ENCODE results near the gene ADORA1. TPM values are rescaled to one million over a fixed set of nuclear protein-coding genes. Genes with fewer than 3 reads are reported as not detected.

ADORA1 gene
- total RNA-seq, 2 experiments from 2014 or later, result not detected

GRCh38 chr1:203085528-203086406, 41.8 kb upstream of the ADORA1 start, which contains the start of gene MYOG:
TSS of gene MYOG (minus strand) at chr1:203086012. CDS start at chr1:203085961, 51 bp downstream.
- POLR2A ChIA-PET, result no interaction called here
- Mint-ChIP-seq H3K9me3 (ENCODE audit: insufficient read depth) (no peaks in the 10 kb centered on the region), H3K4me3 (no peak within 1 kb of the TSS), H3K27ac (no peak within 1 kb of the TSS), H3K4me1 (ENCODE audit: low read depth) (no peaks in the 10 kb centered on the region), H3K36me3 (ENCODE audit: low read depth) (no peaks in the 10 kb centered on the region), H3K27me3 (ENCODE audit: low read depth) (peaks cover 5% of the 10 kb centered on the region)
- peak; percentile 14 for DNase-seq
- CTCF ChIA-PET, result interaction anchor here (1.4 kb wide), 1 partner anchor 9 kb away, joined by 3 read pairs; no protein-coding TSS in a partner anchor
- no peak for ATAC-seq

GRCh38 chr1:203086992-203087763, 40.3 kb upstream of the ADORA1 start:
- Mint-ChIP-seq H3K27me3 (ENCODE audit: low read depth) (peaks cover 7% of the 10 kb centered on the region), H3K4me1 (ENCODE audit: low read depth) (no peaks in the 10 kb centered on the region), H3K4me3 (no peak overlapping the region), H3K36me3 (ENCODE audit: low read depth) (no peaks in the 10 kb centered on the region), H3K27ac (no peak overlapping the region), H3K9me3 (ENCODE audit: insufficient read depth) (no peaks in the 10 kb centered on the region)
- ChIA-PET CTCF (no interaction called here), POLR2A (interaction anchor here (1.3 kb wide), 1 partner anchor 10 kb away, joined by 3 read pairs; no protein-coding TSS in a partner anchor)
- ATAC-seq, result no peak
- DNase-seq, result no peak

GRCh38 chr1:203088441-203088840, 39.1 kb upstream of the ADORA1 start:
- CTCF ChIA-PET, result interaction anchor here (0.6 kb wide), 1 partner anchor 14 kb away, joined by 3 read pairs; no protein-coding TSS in a partner anchor
- H3K9me3 Mint-ChIP-seq (ENCODE audit: insufficient read depth), result no peaks in the 10 kb centered on the region

GRCh38 chr1:203089001-203089650, 38.4 kb upstream of the ADORA1 start:
- Mint-ChIP-seq H3K4me3 (no peak overlapping the region), H3K27ac (no peak overlapping the region), H3K36me3 (ENCODE audit: low read depth) (no peaks in the 10 kb centered on the region), H3K27me3 (ENCODE audit: low read depth) (peaks cover 9% of the 10 kb centered on the region), H3K9me3 (ENCODE audit: insufficient read depth) (no peaks in the 10 kb centered on the region), H3K4me1 (ENCODE audit: low read depth) (no peaks in the 10 kb centered on the region)
- ChIA-PET POLR2A (no interaction called here), CTCF (interaction anchor here (0.9 kb wide), 1 partner anchor 50 kb away, joined by 5 read pairs; no protein-coding TSS in a partner anchor)
- DNase-seq (no peak), ATAC-seq (no peak)

More at GRCh38 chr1:203088441-203088840, 39.1 kb upstream of the ADORA1 start:
- POLR2A ChIA-PET, result interaction anchor here (0.6 kb wide), 1 partner anchor 55 kb away, joined by 3 read pairs; no protein-coding TSS in a partner anchor
- Mint-ChIP-seq H3K27ac (no peak overlapping the region), H3K4me1 (ENCODE audit: low read depth) (no peaks in the 10 kb centered on the region), H3K4me3 (no peak overlapping the region), H3K27me3 (ENCODE audit: low read depth) (peaks cover 9% of the 10 kb centered on the region), H3K36me3 (ENCODE audit: low read depth) (no peaks in the 10 kb centered on the region)
- no peak for DNase-seq
- ATAC-seq, result no peak

- Mint-ChIP-seq H3K27me3 (ENCODE audit: low read depth) (peaks cover 13% of the 10 kb centered on the region), H3K36me3 (ENCODE audit: low read depth) (no peaks in the 10 kb centered on the region), H3K4me3 (no peak overlapping the region), H3K27ac (no peak overlapping the region), H3K4me1 (ENCODE audit: low read depth) (no peaks in the 10 kb centered on the region), H3K9me3 (ENCODE audit: insufficient read depth) (peaks cover 1% of the 10 kb centered on the region)
- CTCF ChIA-PET, result interaction anchor here (0.9 kb wide), 1 partner anchor 50 kb away, joined by 5 read pairs; no protein-coding TSS in a partner anchor
- DNase-seq (no peak), ATAC-seq (no peak)
- POLR2A ChIA-PET, result no interaction called here
These were observed 37.9 kb upstream of the ADORA1 start for GRCh38 chr1:203089651-203090045.

- H3K4me3 Mint-ChIP-seq, result no peak overlapping the region
- peaks cover 17% of the 10 kb centered on the region for H3K27me3 Mint-ChIP-seq (ENCODE audit: low read depth)
- H3K27ac Mint-ChIP-seq, result no peak overlapping the region
- ATAC-seq (no peak), DNase-seq (no peak)
- ChIA-PET POLR2A (no interaction called here), CTCF (no interaction called here)
- H3K4me1 Mint-ChIP-seq (ENCODE audit: low read depth), result no peaks in the 10 kb centered on the region
- H3K36me3 Mint-ChIP-seq (ENCODE audit: low read depth), result no peaks in the 10 kb centered on the region
- H3K9me3 Mint-ChIP-seq (ENCODE audit: insufficient read depth), result peaks cover 11% of the 10 kb centered on the region
These were observed 36.9 kb upstream of the ADORA1 start for GRCh38 chr1:203090421-203091198.

DNA sequence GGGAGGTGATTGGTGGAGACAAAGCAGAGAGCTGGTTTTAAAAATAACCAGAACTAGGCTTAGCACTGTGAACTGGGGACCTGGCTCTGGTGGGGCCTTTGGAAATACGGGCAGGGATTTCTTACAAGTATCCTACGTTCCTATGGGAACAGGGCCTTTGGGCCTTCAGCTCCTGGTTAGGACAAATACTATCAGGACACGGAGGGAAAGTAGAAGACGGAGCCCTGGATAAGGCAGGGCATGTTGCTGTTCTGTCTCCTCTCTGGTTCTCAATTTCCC, 36.4 kb upstream of the ADORA1 start:
- ChIA-PET CTCF (no interaction called here), POLR2A (no interaction called here)
- H3K36me3 Mint-ChIP-seq (ENCODE audit: low read depth), result no peaks in the 10 kb centered on the region
- H3K9me3 Mint-ChIP-seq (ENCODE audit: insufficient read depth), result peaks cover 16% of the 10 kb centered on the region
- no peak overlapping the region for H3K27ac Mint-ChIP-seq
- ATAC-seq, result no peak
- H3K27me3 Mint-ChIP-seq (ENCODE audit: low read depth), result peaks cover 20% of the 10 kb centered on the region
- no peak overlapping the region for H3K4me3 Mint-ChIP-seq
- no peak for DNase-seq
- H3K4me1 Mint-ChIP-seq (ENCODE audit: low read depth), result no peaks in the 10 kb centered on the region

- Mint-ChIP-seq H3K27ac (no peak overlapping the region), H3K4me1 (ENCODE audit: low read depth) (no peaks in the 10 kb centered on the region), H3K27me3 (ENCODE audit: low read depth) (peaks cover 23% of the 10 kb centered on the region), H3K4me3 (no peak overlapping the region), H3K36me3 (ENCODE audit: low read depth) (no peaks in the 10 kb centered on the region), H3K9me3 (ENCODE audit: insufficient read depth) (peaks cover 16% of the 10 kb centered on the region)
- POLR2A ChIA-PET, result no interaction called here
- CTCF ChIA-PET, result no interaction called here
- DNase-seq, result no peak
- no peak for ATAC-seq
These were observed 35.7 kb upstream of the ADORA1 start for GRCh38 chr1:203091761-203092330.

DNA sequence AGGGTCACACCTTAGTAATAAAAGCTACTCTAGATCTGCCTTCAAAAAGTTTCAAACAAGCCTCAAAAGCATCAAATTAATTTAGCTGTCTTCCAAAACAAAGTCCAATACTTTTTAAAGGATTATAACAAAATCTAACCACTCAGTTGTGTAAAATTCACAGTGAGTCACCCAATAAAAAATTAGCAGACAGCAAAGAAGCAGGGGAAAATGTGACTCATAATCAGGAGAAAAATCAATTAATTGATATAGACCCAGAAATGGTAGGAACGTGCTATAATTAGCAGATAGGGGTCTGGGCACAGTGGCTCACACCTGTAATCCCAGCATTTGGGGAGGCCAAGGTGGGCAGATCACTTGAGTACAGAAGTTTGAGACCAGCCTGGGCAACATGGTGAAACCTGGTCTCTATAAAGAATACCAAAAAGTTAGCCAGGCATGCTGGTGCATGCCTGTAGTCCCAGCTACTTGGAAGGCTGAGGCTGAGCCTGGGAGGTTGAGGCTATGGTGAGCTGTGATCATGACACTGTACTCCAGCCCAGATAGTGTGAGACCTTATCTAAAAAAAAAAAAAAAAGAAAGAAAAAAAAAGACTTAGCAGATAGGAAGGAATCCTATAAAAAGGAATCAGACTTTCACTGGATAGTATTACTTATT, 33.6 kb upstream of the ADORA1 start:
- Mint-ChIP-seq H3K4me1 (ENCODE audit: low read depth) (no peaks in the 10 kb centered on the region), H3K4me3 (no peak overlapping the region), H3K9me3 (ENCODE audit: insufficient read depth) (peaks cover 16% of the 10 kb centered on the region), H3K27ac (no peak overlapping the region), H3K36me3 (ENCODE audit: low read depth) (no peaks in the 10 kb centered on the region), H3K27me3 (ENCODE audit: low read depth) (peaks cover 24% of the 10 kb centered on the region)
- no peak for DNase-seq
- no peak for ATAC-seq
- CTCF ChIA-PET, result interaction anchor here (1.4 kb wide), 1 partner anchor 9 kb away, joined by 3 read pairs; no protein-coding TSS in a partner anchor
- POLR2A ChIA-PET, result no interaction called here

- Mint-ChIP-seq H3K27ac (no peak overlapping the region), H3K9me3 (ENCODE audit: insufficient read depth) (peaks cover 16% of the 10 kb centered on the region), H3K27me3 (ENCODE audit: low read depth) (peaks cover 24% of the 10 kb centered on the region), H3K36me3 (ENCODE audit: low read depth) (no peaks in the 10 kb centered on the region), H3K4me1 (ENCODE audit: low read depth) (no peaks in the 10 kb centered on the region), H3K4me3 (no peak overlapping the region)
- DNase-seq, result no peak
- ChIA-PET CTCF (interaction anchor here (1.4 kb wide), 1 partner anchor 10 kb away, joined by 3 read pairs; no protein-coding TSS in a partner anchor), POLR2A (no interaction called here)
- no peak for ATAC-seq
These were observed 32.4 kb upstream of the ADORA1 start for GRCh38 chr1:203095061-203095690.
